K562 (cell line): ENCODE results near the gene TET2. TPM values are rescaled to one million over a fixed set of nuclear protein-coding genes. Genes with fewer than 3 reads are reported as not detected.

ENCODE experiments used
- ATAC-seq: fragments of 200-7000 bp; cut with Tn5 transposase; 3 replicates; pipeline ENCODE4 v1.9.1; 2020; ENCODE audit warnings: moderate library complexity
- BruUV-seq: library from RNA; stranded (reverse); fragments of 400-500 nt; replicated peaks from 2 replicates; lab custom pipeline; 2021; lab: Mats Ljungman, UMichigan
- CTCF ChIA-PET: fragments of 300-600 bp; formaldehyde crosslinking; extraction: SDS; loops from one replicate; lab custom pipeline; 2021; ENCODE audit warnings: low intra/inter-chr PET ratio; lab: Yijun Ruan, JAX
- POLR2A ChIA-PET: fragments of 300-600, 350-650 bp; sonication (Branson Sonifier 250); formaldehyde crosslinking; extraction: SDS; loops from one replicate; lab custom pipeline; 2021; ENCODE audit warnings: antibody characterized with exemption, inconsistent platforms; lab: Yijun Ruan, JAX
- DNase-seq, 4 experiments: peaks; one replicate each; pipeline versions ENCODE4 v3.0.0 to v3.0.0-alpha.2; 2011 to 2018; ENCODE audit warnings: low spot score in 3 of 4, mixed read lengths in 3 of 4; ENCODE audit errors: extremely low read depth in 1 of 4
- FAIRE-seq: peaks from 2 replicates; lab custom pipeline; 2011; peaks lifted over from hg19 to GRCh38; lab: Jason Lieb, UNC
- H2AFZ ChIP-seq: 2 replicates; pipeline ENCODE4 v1.6.0; 2011; ENCODE audit warnings: low read depth, low read length, control low read depth, inconsistent platforms
- H3K27ac ChIP-seq: fragments of 200-600 bp; 3 replicates; pipeline ENCODE4 v1.8.0; 2011; ENCODE audit warnings: low read depth, mild to moderate bottlenecking, control low read depth, inconsistent platforms, low read length, moderate library complexity, mixed read lengths; ENCODE audit errors: extremely low read depth
- H3K27me3 ChIP-seq, 2 experiments: fragments of 300-600 bp in 1 of 2; 2 replicates in 1 of 2; 3 replicates in 1 of 2; pipeline versions ENCODE4 v1.6.0 to v1.8.0; 2011; ENCODE audit warnings: inconsistent platforms in 2 of 2, low read length in 2 of 2, mild to moderate bottlenecking in 1 of 2, mixed read lengths in 1 of 2, moderate library complexity in 1 of 2; ENCODE audit not compliant: control insufficient read depth in 2 of 2, insufficient read depth in 2 of 2
- H3K36me3 ChIP-seq: fragments of 300-600 bp; 3 replicates; pipeline ENCODE4 v1.8.0; 2011; ENCODE audit warnings: mild to moderate bottlenecking, low read length, inconsistent platforms; ENCODE audit not compliant: control insufficient read depth, insufficient read depth
- H3K4me1 ChIP-seq, 2 experiments: fragments of 200-600 bp in 1 of 2; replicated peaks in 1 of 2; 2 replicates in 1 of 2; 3 replicates in 1 of 2; pipeline versions ENCODE4 v1.5.1 to v1.8.0; 2011; ENCODE audit warnings: inconsistent platforms in 2 of 2, low read length in 2 of 2, mild to moderate bottlenecking in 1 of 2, mixed read lengths in 1 of 2, moderate library complexity in 1 of 2; ENCODE audit not compliant: control insufficient read depth in 2 of 2, insufficient read depth in 2 of 2
- H3K4me2 ChIP-seq: 2 replicates; pipeline ENCODE4 v1.6.1; 2011; ENCODE audit warnings: low read length, control low read depth, inconsistent platforms, mixed read lengths; ENCODE audit not compliant: insufficient read depth
- H3K4me3 ChIP-seq: fragments of 200-600 bp; sonication (generic), shearing (Covaris generic); 2 replicates; pipeline ENCODE4 v1.5.1; 2016; ENCODE audit warnings: control low read depth, inconsistent platforms
- H3K79me2 ChIP-seq: fragments of 200-600 bp; 3 replicates; pipeline ENCODE4 v1.8.0; 2011; ENCODE audit warnings: low read length, inconsistent platforms; ENCODE audit not compliant: control insufficient read depth, insufficient read depth
- H3K9ac ChIP-seq, 2 experiments: 2 replicates each; pipeline versions ENCODE4 v1.6.0 to v1.6.1; 2011; ENCODE audit warnings: low read depth in 2 of 2, low read length in 2 of 2, control low read depth in 1 of 2, inconsistent platforms in 1 of 2, mild to moderate bottlenecking in 1 of 2, mixed read lengths in 1 of 2; ENCODE audit not compliant: insufficient read depth in 1 of 2
- H3K9me1 ChIP-seq: one replicate; pipeline ENCODE4 v1.6.0; 2011; ENCODE audit warnings: inconsistent platforms, mild to moderate bottlenecking, low read length, moderate library complexity; ENCODE audit not compliant: control insufficient read depth, insufficient read depth
- H3K9me3 ChIP-seq: replicated peaks from 2 replicates; pipeline ENCODE4 v1.5.1; 2011; ENCODE audit warnings: low read depth, low read length, inconsistent platforms; ENCODE audit not compliant: control insufficient read depth, insufficient read depth
- H4K20me1 ChIP-seq: replicated peaks from 2 replicates; pipeline ENCODE4 v1.6.1; 2011; ENCODE audit warnings: low read length, inconsistent platforms, mixed read lengths; ENCODE audit not compliant: control insufficient read depth, insufficient read depth
- ARID2 ChIP-seq: fragments of 450-650 bp; IDR thresholded peaks from 2 replicates; pipeline ENCODE4 v1.6.1; 2017; ENCODE audit warnings: antibody characterized with exemption, mild to moderate bottlenecking
- HMG20A ChIP-seq: fragments of 450-650 bp; formaldehyde crosslinking; conservative IDR thresholded peaks from 2 replicates; pipeline ENCODE4 v1.4.0; 2020; ENCODE audit warnings: mild to moderate bottlenecking, mixed read lengths
- JUND ChIP-seq, 2 experiments: IDR thresholded peaks; 2 replicates in 1 of 2; 3 replicates in 1 of 2; pipeline ENCODE4 v1.6.1; 2011; ENCODE audit warnings: borderline replicate concordance in 2 of 2, low read depth in 2 of 2, low read length in 2 of 2, improper control_type of control experiment in 1 of 2, missing biosample characterization in 1 of 2, missing genetic modification characterization in 1 of 2, missing genetic modification reagents in 1 of 2
- MCM5 ChIP-seq: fragments of 450-650 bp; IDR thresholded peaks from 2 replicates; pipeline ENCODE4 v1.6.1; 2016; ENCODE audit warnings: low read depth
- MECOM ChIP-seq: fragments of 250-450 bp; sonication (Bioruptor Pico); IDR thresholded peaks from 2 replicates; pipeline ENCODE4 v1.8.0; 2022; ENCODE audit warnings: inconsistent platforms
- POLR2G ChIP-seq: fragments of 200-400 bp; formaldehyde crosslinking; IDR thresholded peaks from 2 replicates; pipeline ENCODE4 v1.6.1; 2017; ENCODE audit warnings: low read depth, mild to moderate bottlenecking, antibody characterized with exemption, low read length, moderate library complexity
- POLR3G ChIP-seq: IDR thresholded peaks from 2 replicates; pipeline ENCODE4 v1.6.1; 2011; ENCODE audit not compliant: insufficient read length, insufficient replicate concordance; ENCODE audit errors: extremely low read depth
- YY1 ChIP-seq, 3 experiments: IDR thresholded peaks; 2 replicates each; pipeline ENCODE4 v1.6.1; 2011; ENCODE audit warnings: low read length in 2 of 3, mild to moderate bottlenecking in 2 of 3, moderate library complexity in 2 of 3, borderline replicate concordance in 1 of 3, control low read depth in 1 of 3, low read depth in 1 of 3; ENCODE audit not compliant: insufficient read depth in 3 of 3, insufficient replicate concordance in 2 of 3, control insufficient read depth in 1 of 3, insufficient read length in 1 of 3; ENCODE audit errors: extremely low read depth in 1 of 3
- ZBTB17 ChIP-seq: fragments of 450-650 bp; formaldehyde crosslinking; IDR thresholded peaks from 2 replicates; pipeline ENCODE4 v1.4.0; 2020; ENCODE audit warnings: mild to moderate bottlenecking
- ZNF766 ChIP-seq: fragments of 200-800 bp; sonication (Bioruptor generic); conservative IDR thresholded peaks from 2 replicates; pipeline ENCODE4 v1.6.1; 2016; ENCODE audit warnings: missing genetic modification characterization, missing compliant biosample characterization
- WGBS: fragments of 100-300 bp; shearing (Covaris generic); methylation state at CpG from one replicate; pipeline ENCODE4 v1.1.6; 2016; ENCODE audit warnings: low coverage, mixed read lengths; ENCODE audit not compliant: insufficient coverage; ENCODE audit errors: missing lambda C conversion rate; 5-methylcytosine and 5-hydroxymethylcytosine counted together
- in situ Hi-C: fragments of 300-500 bp; cut with MboI; formaldehyde crosslinking; loops from 4 replicates; pipeline ENCODE4 v1.15.0; 2018; ENCODE audit warnings: inconsistent platforms, mixed read lengths
- intact Hi-C: fragments of 100-400 bp; cut with micrococcal nuclease; formaldehyde crosslinking; loops from 2 replicates; pipeline ENCODE4 v1.14.2; 2022
- polyA plus RNA-seq, 8 experiments: library from polyadenylated mRNA; depleted of rRNA in 4 of 8; stranded (reverse) in 5 of 8; unstranded in 3 of 8; fragments of >200 nt; fragmentation: Nextera tagmentation in 2 of 8; fragmentation: Illumina TruSeq in 1 of 8; extraction: Ambion mirVana in 2 of 8; extraction: Trizol in 1 of 8; gene quantifications; 2 replicates each; pipeline versions ENCODE4 v1.2.1 to v1.2.3, GENCODE V29; 2011 to 2014; ENCODE audit warnings: inconsistent platforms in 1 of 8, missing spikeins in 1 of 8
- total RNA-seq, 7 experiments: library from RNA; depleted of rRNA in 6 of 7; stranded (reverse); fragments of >200 nt in 6 of 7; fragmentation: Illumina TruSeq in 2 of 7; extraction: Trizol in 2 of 7; gene quantifications; 2 replicates each; pipeline versions ENCODE4 v1.2.1 to v1.2.3, GENCODE V29; 2011 to 2021; ENCODE audit warnings: low replicate concordance in 1 of 7

The TET2 gene
- total and polyA plus RNA-seq, 9 of the 15 experiments (the other 6 are each of a cell fraction or from before 2014, with no cell fraction given): 0.80 to 11.1 (median 4.9) TPM

- no peak overlapping the region for H2AFZ ChIP-seq
- ChIA-PET CTCF (no interaction called here), POLR2A (no interaction called here)
- no peaks in the 10 kb centered on the region for H3K79me2 ChIP-seq
- intact Hi-C loops: no loop called here
- no peaks in the 10 kb centered on the region for H3K4me1 ChIP-seq
- no peak for TF ChIP-seq POLR2G
- TF ChIP-seq POLR3G: no peak
- TF ChIP-seq ARID2: no peak
- no peak for TF ChIP-seq MCM5
- TF ChIP-seq MECOM (CRISPR knock-in tag): no peak
- no peak for TF ChIP-seq JUND (IDR thresholded peaks at IDR 0.05; ENCODE audit: borderline replicate concordance, low read depth, low read length)
- TF ChIP-seq JUND (tag; IDR thresholded peaks at IDR 0.05; ENCODE audit: borderline replicate concordance, low read depth, low read length): no peak
- no peak for TF ChIP-seq ZNF766
- no peak for TF ChIP-seq ZBTB17
- no peak for TF ChIP-seq YY1 (IDR thresholded peaks at IDR 0.05; ENCODE audit: borderline replicate concordance in 1 of 3, control insufficient read depth in 1 of 3, extremely low read depth in 1 of 3, insufficient read depth in 3 of 3, insufficient read length in 1 of 3, insufficient replicate concordance in 2 of 3, low read depth in 1 of 3, low read length in 2 of 3)
- TF ChIP-seq HMG20A (CRISPR knock-in tag): no peak
- no TSS peak for BruUV-seq
- FAIRE-seq (no peak), DNase-seq (no peak), ATAC-seq (no peak)
- 2% methylated on average over 3 of the region's 3 CpGs for WGBS
- no peak overlapping the region for H3K4me3 ChIP-seq
- H3K4me2 ChIP-seq: no peak overlapping the region
- no peak overlapping the region for H3K27ac ChIP-seq
- in situ Hi-C loops: no loop called here
- no peaks in the 10 kb centered on the region for H3K27me3 ChIP-seq
- H4K20me1 ChIP-seq: no peaks in the 10 kb centered on the region
- H3K9me3 ChIP-seq: no peaks in the 10 kb centered on the region
- no peaks in the 10 kb centered on the region for H3K9me1 ChIP-seq
- H3K36me3 ChIP-seq: no peaks in the 10 kb centered on the region
- H3K9ac ChIP-seq: no peak overlapping the region
Measured at GRCh38 chr4:105282489-105282888, 135.8 kb downstream of the TET2 start.
